Jurkat, Clone E6-1 (cell line): ENCODE data around the gene RAP1GAP2.
"Not testable (repeated sequence)": the region's sequence is repeated elsewhere in the genome, so short reads cannot be mapped to it uniquely, and the experiment has no call there.

Source experiments
- DNase-seq: peaks from one replicate; pipeline ENCODE4 v3.0.0-alpha.2; 2011; ENCODE audit warnings: low read depth, low spot score
- H3K4me3 ChIP-seq: 2 replicates; pipeline ENCODE4 v1.5.1; 2011; ENCODE audit warnings: mild to moderate bottlenecking, low read length, control low read depth, moderate library complexity

Gene RAP1GAP2

DNA sequence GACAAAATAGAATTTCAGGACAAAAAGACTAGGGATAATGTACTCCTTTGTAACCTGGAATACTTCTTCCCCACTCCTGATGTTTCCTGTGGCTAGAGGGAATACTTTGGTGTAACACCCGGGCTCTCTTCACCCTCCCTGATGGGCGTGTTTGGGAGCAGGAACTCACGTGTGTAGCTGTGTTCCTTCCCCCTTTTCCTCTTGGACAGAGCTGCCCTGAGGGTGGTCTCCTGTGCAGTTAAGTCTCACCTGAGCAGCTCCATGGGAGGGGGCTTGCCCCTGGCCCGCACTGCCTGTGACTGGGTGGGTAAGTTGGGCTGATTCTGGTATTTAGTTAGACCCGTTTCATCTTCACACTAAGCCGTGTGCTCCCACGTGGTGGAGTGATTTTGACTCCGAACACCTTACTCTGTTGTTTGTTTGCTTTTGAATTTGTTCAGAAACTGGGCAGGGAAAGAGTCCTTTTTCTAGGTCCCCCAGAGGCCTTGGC, 179.3 kb downstream of the RAP1GAP2 start:
- H3K4me3 ChIP-seq, result no peak overlapping the region
- DNase-seq, result no peak

DNA sequence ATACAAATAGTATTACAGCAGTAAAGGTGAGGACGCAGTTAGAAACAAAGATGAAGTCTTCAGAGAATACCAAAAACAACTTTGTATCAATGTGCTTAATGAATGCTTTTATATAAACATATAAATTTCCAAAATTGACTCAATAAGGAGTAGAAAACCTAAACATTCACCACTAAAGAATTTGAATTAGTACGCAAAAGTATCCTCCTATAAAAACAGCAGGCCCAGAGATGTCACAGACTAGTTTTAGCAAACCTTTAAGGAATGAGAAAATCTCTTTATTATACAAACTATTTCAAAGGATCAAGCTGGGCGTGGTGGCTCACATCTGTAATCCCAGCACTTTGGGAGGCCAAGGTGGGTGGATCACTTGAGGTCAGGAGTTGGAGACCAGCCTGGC, 180.9 kb downstream of the RAP1GAP2 start:
- no peak overlapping the region for H3K4me3 ChIP-seq
- DNase-seq, result no peak

DNA sequence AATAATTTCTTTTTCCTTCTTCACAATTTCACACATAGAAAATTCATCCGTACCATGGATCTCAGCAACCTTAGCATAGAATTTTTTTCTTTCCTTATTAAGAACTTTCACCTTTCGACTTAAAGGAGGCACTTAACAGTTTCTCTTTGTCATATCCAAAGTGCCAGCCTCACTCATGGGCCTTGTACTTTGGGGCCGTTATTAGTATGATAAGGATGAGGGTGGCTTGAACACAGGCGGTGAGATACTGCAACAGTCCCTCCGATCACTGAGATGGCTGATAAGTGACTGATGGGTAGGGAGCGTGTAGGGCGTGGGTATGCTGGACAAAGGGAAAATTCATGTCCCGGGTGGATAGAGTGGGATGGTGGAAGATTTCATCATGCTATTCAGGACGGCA, 181.9 kb downstream of the RAP1GAP2 start:
- no peak for DNase-seq

DNA sequence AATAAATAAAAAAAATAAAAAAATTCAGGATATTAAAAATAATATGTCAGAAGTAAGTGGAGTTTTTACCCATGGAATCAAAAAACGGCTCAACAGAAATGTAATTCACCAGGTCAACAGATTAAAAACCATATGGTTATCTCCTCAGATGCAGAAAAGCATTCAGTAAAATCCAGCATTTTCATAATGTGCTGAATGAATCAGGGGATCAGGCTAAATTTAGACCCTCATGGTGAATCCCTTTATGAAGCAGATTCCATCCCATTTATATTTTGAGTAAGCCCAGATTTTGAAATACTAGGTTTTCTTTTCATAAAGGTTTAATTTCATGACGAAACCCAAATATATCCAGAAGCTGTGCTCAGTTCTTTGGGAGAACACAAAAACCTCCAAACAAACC, 182.8 kb downstream of the RAP1GAP2 start:
- DNase-seq, result no peak
- no peak overlapping the region for H3K4me3 ChIP-seq

More for the DNA sequence above, 181.9 kb downstream of the RAP1GAP2 start:
- no peak overlapping the region for H3K4me3 ChIP-seq

DNA sequence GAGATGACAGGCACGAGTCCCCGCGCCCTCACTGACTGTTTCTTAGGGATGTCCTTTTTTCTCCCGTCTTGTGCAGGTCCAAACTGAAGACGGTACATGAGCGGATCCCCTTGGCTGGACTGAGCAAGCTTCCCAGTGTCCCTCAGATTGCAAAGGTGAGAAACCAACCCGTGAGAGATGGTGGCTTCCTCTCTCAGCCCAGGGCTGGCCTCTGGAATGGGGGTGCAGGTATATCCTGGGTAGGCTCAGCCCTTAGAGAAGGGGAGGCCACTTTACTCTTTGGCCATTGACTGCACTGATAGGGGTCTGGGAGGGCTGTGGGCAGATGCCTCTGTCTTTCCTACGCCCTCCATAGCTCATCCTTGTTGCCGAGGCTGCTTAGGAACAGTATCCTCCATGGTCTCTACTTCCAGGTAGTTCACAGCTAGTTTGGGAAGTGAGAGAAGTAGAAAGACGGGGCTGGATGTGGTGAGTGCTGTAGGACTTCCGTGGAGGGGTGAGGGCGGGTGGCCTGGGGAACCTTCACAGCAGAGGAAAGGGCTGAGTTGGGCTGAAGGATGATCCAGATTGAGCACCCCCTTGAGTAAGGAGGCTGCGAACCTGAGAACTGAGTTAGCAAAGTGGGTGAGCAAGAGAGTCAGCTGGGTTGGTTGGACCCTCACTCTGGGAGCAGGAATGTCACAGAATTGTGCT, 184.1 kb downstream of the RAP1GAP2 start:
- no peak for DNase-seq
- no peak overlapping the region for H3K4me3 ChIP-seq

DNA sequence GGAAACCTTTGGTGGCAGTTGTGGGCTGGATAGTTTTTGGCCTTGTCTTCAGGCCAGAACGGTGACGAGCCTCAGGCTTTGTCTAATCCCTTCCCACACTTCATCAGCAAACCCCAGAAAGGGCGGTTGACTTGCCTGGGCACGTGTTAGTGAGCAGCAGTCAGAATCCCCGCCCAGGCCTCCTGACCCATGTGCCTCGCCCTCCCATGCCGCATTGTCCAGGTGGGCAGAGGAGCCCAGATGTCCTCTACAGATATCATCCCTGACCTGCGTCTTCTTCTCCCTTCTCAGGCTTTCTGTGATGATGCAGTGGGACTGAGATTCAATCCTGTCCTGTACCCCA, 184.6 kb downstream of the RAP1GAP2 start:
- H3K4me3 ChIP-seq, result no peak overlapping the region
- DNase-seq, result no peak

DNA sequence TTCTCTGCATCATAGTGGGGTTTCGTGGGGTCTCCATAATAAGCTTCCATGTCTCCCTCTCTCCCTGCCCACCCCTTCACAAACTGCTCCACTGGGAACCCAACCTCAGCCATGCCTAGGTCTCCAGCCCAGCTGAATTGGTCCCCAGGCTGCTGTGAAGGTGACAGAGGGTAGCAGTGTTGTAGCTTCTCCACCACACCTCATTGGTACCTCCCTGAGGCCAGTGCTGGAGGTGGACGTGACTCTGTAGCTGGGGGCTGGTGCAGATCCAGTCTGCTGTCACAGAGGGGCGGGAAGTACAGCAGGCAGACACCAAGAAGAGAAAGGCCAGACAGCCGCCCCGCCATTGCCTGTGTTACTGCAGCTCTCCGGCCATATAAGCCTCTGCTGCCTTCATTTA, 185.1 kb downstream of the RAP1GAP2 start:
- H3K4me3 ChIP-seq, result no peak overlapping the region
- DNase-seq, result no peak

DNA sequence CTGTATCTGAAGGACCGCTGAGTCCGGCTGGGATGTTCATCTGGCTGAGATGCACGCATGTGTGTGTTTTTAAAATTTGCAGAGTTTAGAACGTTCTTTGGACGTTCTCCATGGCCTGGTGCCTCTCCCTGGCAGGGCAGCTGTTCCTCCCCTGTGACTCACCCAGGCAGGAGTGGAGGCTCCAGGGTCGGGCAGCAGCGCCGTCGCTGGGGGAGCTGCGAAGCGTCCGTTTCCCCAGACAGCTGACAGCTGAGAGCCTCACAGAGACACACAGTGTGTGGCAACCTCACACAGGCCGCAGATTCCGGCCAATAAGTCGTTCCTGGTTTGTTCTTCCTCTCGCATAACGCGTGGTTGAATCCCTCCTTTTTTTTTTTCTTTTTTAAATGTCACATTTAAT, 186.6 kb downstream of the RAP1GAP2 start:
- DNase-seq, result no peak
- H3K4me3 ChIP-seq, result no peak overlapping the region

DNA sequence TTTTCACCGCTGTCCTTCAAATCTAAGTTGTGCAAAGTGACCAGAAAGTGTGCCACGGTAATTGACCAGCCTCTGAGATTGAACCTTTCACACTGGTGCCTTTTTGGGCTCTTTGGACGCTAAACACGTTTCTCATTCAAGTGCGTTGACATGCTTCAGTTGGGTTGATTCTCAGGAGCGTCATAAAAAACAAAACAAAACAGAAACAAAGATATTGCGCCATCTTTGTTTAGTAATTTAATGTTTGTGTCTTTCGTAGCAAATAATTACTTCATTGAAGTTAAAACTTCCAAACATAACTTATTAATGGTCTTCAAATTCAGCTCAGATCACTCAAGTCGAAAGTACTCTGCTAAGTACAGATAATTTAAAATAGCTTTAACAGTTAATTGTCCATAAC, 187.0 kb downstream of the RAP1GAP2 start:
- DNase-seq, result no peak
- H3K4me3 ChIP-seq, result no peak overlapping the region

DNA sequence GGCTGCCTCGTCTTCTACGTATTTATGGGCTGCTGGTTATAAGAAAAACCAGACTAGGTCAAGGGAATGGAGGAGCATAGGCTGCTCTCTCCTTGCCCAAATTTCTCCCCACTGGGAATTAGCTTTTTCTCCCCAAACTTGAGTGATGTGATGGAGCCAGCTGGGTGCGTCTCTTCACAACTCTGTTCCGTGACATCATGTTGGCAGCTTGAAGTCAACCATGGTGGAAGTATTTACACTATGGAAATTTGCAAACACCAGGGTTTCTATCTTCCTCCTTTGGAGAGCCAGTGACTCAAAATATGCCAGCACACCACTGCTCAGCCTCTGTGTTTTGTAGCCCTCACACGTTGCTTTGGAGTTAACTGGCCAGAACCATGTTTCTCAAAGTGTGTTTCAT, 189.1 kb downstream of the RAP1GAP2 start:
- H3K4me3 ChIP-seq, result no peak overlapping the region
- DNase-seq, result no peak

DNA sequence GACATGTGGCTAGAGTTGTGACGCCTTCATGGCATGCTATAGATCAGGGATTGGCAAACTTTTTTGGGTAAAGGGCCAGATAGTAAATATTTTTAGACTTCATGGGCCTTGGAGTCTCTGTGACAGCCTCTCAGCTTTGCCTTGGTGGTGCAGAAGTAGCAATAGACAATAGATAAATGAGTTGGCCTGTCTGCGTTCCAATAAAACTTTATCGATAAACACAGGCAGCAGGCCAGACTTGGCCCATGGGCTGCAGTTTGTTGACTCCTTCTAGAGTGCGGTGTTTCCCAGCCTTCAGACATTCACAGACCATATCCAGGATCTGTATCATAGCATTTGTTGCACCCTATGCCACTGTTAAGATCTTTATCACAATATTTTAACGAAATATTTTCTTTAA, 190.7 kb downstream of the RAP1GAP2 start:
- H3K4me3 ChIP-seq, result no peak overlapping the region
- no peak for DNase-seq

DNA sequence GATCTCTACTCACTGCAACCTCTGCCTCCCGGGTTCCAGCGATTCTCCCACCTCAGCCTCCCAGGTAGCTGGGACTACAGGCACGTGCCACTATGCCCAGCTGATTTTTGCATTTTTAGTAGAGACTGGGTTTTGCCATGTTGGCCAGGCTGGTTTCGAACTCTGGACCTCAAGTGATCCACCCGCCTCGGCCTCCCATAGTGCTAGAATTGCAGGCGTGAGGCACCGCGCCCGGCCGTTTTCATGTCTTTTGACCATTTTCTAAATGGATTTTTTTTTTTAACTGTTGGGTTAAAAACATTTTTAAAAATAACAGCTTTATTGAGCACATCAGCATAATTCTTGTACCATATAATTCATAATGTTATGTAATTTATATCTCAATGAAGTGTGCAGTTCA, 193.2 kb downstream of the RAP1GAP2 start:
- not testable (repeated sequence) for DNase-seq, H3K4me3 ChIP-seq

DNA sequence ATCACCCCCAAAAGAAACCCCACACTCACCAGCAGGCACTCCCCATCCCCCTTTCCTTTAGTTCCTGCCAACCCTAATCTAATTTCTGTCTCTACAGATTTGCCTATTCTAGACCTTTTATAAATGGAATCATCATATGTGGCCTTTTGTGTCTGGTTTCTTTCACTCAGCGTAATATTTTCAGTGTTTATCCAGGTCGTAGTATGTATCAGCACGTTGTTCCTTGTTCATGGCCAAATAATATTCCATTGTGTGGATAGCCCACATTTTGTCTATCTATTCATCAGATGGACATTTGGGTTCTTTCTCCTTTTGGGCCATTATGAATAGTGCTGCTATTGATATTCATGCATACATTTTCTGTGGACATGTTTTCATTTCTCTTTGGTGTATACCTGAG, 193.6 kb downstream of the RAP1GAP2 start:
- H3K4me3 ChIP-seq, result no peak overlapping the region
- DNase-seq, result no peak

DNA sequence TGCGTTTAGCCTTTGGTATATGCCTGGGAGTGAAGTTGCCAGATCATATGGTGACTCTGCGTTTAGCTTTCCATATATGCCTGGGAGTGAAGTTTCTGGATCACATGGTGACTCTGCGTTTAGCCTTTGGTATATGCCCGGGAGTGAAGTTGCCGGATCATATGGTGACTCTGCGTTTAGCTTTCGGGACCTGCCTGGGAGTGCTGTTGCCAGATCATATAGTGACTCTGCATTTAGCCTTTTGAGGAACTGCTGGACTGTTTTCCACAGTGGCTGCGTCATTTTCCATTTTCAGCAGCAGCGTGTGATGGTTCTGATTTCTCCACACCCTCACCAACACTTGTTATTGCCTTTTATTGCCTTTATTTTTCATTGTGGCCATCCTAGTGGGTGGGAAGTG, 194.2 kb downstream of the RAP1GAP2 start:
- no peak overlapping the region for H3K4me3 ChIP-seq
- DNase-seq, result no peak

DNA sequence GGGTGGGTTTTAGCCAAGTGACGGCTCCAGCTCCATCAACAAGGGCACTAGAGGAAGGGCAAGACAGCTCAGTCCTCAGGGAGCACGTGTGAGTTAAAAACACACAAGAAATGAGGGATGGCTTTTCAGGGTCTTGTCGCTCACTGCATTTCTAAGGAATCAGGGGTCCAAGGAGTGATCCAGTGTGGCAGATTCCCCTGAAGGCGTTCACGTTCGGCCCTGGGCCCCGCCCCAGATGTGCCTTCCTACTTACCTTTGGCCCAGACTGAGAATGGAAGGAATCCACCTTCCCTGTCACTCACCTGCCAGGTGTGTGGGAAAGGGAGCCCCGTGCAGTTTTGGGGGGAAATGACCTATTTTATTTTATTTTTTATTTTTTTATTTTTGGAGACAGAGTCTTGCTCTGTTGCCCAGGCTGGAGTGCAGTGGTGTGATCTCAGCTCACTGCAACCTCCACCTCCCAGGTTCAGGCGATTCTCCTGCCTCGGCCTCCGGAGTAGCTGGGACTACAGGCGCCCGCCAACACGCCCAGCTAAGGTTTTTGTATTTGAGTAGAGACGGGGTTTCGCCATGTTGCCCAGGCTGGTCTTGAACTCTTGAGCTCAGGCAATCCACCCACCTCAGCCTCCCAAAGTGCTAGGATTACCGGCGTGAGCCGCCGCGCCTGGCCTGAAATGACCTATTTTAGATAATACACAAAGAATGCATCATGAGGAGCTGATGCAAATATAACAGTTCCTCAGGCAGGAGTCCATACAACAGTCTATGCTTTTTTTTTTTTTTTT, 195.3 kb downstream of the RAP1GAP2 start:
- DNase-seq, H3K4me3 ChIP-seq: not testable (repeated sequence)

DNA sequence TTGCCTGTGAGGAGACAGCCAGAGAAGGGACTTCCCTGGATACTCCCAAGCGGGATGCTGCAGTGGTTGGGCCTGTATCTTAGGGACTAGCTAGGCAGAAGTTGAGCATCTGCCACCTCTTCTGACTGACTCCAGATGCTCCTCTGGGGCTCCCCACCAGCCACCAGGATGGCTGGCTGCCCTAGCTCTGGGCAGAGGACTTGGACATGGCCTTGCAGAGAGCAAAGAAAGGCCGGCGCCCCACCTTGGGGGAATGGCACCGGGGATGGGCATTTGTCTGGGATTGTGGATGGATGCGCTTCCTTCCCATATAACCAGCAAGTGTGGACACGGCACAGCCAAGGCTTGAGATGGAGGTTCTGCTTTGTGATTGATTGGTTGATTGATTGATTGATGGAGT, 198.2 kb downstream of the RAP1GAP2 start:
- no peak for DNase-seq
- H3K4me3 ChIP-seq, result no peak overlapping the region

DNA sequence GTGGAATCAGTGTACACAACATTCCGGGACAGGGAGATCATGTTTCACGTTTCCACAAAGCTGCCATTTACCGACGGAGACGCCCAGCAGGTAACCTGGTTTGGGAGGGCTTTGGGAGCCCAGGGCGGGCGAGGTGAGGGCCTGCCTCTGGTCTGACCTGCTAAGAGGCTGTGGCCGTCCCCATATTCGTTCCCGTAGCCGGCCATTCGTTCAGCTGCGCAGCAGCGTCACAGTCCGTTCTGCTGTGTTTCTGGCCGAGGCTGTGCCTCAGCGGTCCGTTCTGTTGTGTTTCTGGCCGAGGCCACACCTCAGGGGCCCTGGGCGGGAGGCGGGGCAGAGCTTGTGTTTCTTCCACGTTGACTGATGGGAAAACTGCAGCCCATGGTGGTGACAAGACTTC, 199.1 kb downstream of the RAP1GAP2 start:
- H3K4me3 ChIP-seq, result no peak overlapping the region
- DNase-seq, result no peak

DNA sequence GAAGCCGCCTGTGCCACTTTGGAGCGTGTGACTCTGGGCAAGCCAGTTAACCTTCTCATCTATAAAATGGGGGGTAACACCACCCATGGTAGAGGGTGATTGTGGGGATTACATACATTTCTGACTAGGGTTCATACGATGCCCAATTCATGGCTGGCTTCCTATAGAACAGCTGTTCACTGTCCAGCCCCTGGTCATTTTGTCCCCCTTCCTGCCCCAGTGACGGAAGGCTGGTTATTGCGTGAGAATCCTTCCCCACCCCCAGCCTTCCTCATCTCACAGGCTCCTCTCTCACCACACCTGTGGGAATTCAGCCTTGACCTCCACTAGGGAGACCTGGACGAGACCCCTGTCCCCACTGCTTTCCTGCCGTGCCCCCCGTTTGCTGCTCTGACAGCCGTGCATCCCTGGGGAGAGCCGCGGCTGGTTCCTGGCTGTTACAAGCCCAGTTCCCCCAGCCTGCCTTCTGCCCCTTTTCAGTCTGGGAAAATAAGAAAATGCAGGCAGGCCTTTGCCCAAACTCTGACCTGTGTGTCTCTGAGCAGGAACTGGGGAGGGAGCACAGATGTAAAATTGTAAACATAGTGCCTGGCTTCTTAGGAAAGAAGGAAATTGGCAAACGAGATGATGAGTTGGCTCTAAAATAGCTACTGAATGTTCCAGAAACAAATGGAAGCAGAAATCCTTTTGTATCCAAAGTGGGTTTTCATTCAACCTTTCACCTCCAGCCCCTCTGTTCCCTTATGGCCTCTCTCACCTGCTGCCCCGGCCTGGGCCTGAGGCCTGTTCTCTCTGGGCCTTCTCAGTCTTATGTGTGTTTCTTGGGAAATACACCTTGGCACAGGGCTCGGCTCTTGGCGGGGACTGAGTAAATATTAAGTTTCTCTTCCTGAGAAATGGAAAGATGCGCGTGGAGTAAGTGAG, 199.9 kb downstream of the RAP1GAP2 start:
- DNase-seq, result no peak

DNA sequence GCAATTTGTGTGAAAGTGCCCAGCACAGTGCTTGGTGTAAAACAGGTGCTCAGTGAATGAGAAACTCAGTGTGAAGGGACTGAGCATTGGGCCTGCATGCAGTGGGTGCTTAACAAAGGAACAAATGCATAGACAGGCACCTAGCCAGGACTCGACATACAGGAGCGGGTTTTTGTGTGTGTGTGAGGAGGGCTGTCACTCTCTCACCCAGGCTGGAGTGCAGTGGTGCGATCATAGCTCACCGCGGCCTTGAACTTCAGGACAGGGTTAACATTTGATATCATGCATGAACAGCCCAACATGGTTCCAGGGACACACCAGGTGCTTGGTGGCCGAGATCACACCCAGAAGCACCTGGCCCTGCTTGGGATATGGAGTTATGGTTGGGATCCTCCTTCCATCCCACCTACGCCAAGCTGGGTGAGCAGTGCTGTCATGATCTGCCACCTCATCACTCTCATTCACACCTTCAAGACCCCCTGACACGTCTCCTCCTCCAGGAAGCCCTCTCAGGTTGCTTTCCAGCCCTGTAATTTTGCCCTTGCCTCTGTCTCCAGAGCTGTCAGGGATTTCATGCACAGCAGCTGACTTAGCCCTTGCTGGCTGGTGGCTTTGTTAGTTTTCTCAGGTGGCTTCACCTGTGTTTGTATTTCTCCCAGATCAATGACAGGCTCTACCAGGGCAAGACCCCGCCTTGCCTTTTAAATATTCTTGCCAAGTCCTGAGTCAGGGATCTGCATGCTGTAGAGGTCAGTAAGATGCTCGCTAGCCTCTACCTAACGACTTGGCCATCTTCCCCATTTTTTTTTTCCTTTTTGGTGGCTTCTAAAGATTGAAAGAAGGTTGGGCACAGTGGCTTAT, 200.8 kb downstream of the RAP1GAP2 start:
- no peak for DNase-seq
- no peak overlapping the region for H3K4me3 ChIP-seq

More for the DNA sequence above, 199.9 kb downstream of the RAP1GAP2 start:
- no peak overlapping the region for H3K4me3 ChIP-seq
